CD14-positive monocyte (primary cell): ENCODE results near the gene EML4. TPM values are rescaled to one million over a fixed set of nuclear protein-coding genes. Genes with fewer than 3 reads are reported as not detected.
A peak's percentile ranks its signal among the peaks of the same experiment; 100 is the strongest.

Source experiments
- DNase-seq, 3 donors: peaks; one replicate each; pipeline ENCODE4 v3.0.0-alpha.2; 2011 to 2022
- H2AFZ ChIP-seq: 2 replicates; pipeline ENCODE4 v1.6.0; 2012; ENCODE audit warnings: mild to moderate bottlenecking, low read depth, low read length, inconsistent platforms; ENCODE audit not compliant: insufficient read depth, poor library complexity, severe bottlenecking
- H3K27ac ChIP-seq, 2 donors: 1 replicate in 1 of 2; 2 replicates in 1 of 2; pipeline ENCODE4 v1.5.1; 2012 to 2013; ENCODE audit warnings: low read length in 2 of 2, control low read depth in 1 of 2, inconsistent platforms in 1 of 2, low read depth in 1 of 2, mild to moderate bottlenecking in 1 of 2
- H3K27me3 ChIP-seq, 2 donors: one replicate each; pipeline versions ENCODE4 v1.6.0 to v1.6.1; 2011 to 2013; ENCODE audit warnings: low read length in 2 of 2; ENCODE audit not compliant: control insufficient read depth in 2 of 2, insufficient read depth in 2 of 2
- H3K36me3 ChIP-seq, 2 donors: replicated peaks in 1 of 2; 1 replicate in 1 of 2; 2 replicates in 1 of 2; pipeline versions ENCODE4 v1.5.1 to v1.6.1; 2012 to 2013; ENCODE audit warnings: low read length in 2 of 2, control low read depth in 1 of 2, inconsistent platforms in 1 of 2, mild to moderate bottlenecking in 1 of 2; ENCODE audit not compliant: insufficient read depth in 2 of 2, control insufficient read depth in 1 of 2
- H3K4me1 ChIP-seq, 2 donors: 1 replicate in 1 of 2; 2 replicates in 1 of 2; pipeline versions ENCODE4 v1.5.1 to v1.6.1; 2012 to 2013; ENCODE audit warnings: low read length in 2 of 2, control low read depth in 1 of 2, inconsistent platforms in 1 of 2, mild to moderate bottlenecking in 1 of 2, moderate library complexity in 1 of 2; ENCODE audit not compliant: insufficient read depth in 2 of 2, control insufficient read depth in 1 of 2
- H3K4me2 ChIP-seq: replicated peaks from 2 replicates; pipeline ENCODE3; 2012; ENCODE audit warnings: low read length, moderate library complexity, mild to moderate bottlenecking; ENCODE audit not compliant: poor library complexity, severe bottlenecking; ENCODE audit errors: extremely low read depth
- H3K4me3 ChIP-seq, 3 experiments: fragments of 200-600 bp in 1 of 3; sonication (generic) in 1 of 3; replicated peaks in 1 of 3; 1 replicate in 2 of 3; 2 replicates in 1 of 3; pipeline ENCODE4 v1.5.1; 2011 to 2013; ENCODE audit warnings: low read length in 3 of 3, mild to moderate bottlenecking in 3 of 3, control low read depth in 2 of 3, low read depth in 2 of 3, inconsistent platforms in 1 of 3, moderate library complexity in 1 of 3
- H3K79me2 ChIP-seq: 2 replicates; pipeline ENCODE4 v1.6.0; 2012; ENCODE audit warnings: mild to moderate bottlenecking, control low read depth, inconsistent platforms, low read length, moderate library complexity; ENCODE audit not compliant: insufficient read depth
- H3K9ac ChIP-seq: 2 replicates; pipeline ENCODE4 v1.6.0; 2017; ENCODE audit warnings: low read length, mild to moderate bottlenecking; ENCODE audit not compliant: insufficient read depth, poor library complexity, severe bottlenecking
- H3K9me3 ChIP-seq, 2 donors: replicated peaks in 1 of 2; 1 replicate in 1 of 2; 2 replicates in 1 of 2; pipeline versions ENCODE4 v1.5.1 to v1.6.1; 2012 to 2013; ENCODE audit warnings: low read length in 2 of 2, control low read depth in 1 of 2; ENCODE audit not compliant: control insufficient read depth in 1 of 2, insufficient read depth in 1 of 2
- H4K20me1 ChIP-seq: 2 replicates; pipeline ENCODE4 v1.6.0; 2012; ENCODE audit warnings: mild to moderate bottlenecking, low read length, control low read depth, moderate library complexity; ENCODE audit not compliant: insufficient read depth
- H3K27ac Mint-ChIP-seq, 7 donors: one replicate each; pipeline ENCODE4 v1.8.0; 2020; ENCODE audit warnings: mild to moderate bottlenecking in 7 of 7, mixed read lengths in 7 of 7, moderate library complexity in 6 of 7, inconsistent platforms in 2 of 7
- H3K27me3 Mint-ChIP-seq, 3 donors: one replicate each; pipeline ENCODE4 v1.8.0; 2021 to 2022; ENCODE audit warnings: low read depth in 3 of 3, mild to moderate bottlenecking in 3 of 3, mixed read lengths in 3 of 3, moderate library complexity in 3 of 3, inconsistent platforms in 1 of 3
- H3K36me3 Mint-ChIP-seq, 2 donors: one replicate each; pipeline ENCODE4 v1.8.0; 2020; ENCODE audit warnings: mixed read lengths in 2 of 2, inconsistent platforms in 1 of 2, mild to moderate bottlenecking in 1 of 2
- H3K4me1 Mint-ChIP-seq: one replicate; pipeline ENCODE4 v1.8.0; 2020; ENCODE audit warnings: mild to moderate bottlenecking, mixed read lengths
- H3K4me3 Mint-ChIP-seq, 2 donors: one replicate each; pipeline ENCODE4 v1.8.0; 2020; ENCODE audit warnings: mild to moderate bottlenecking in 2 of 2, mixed read lengths in 2 of 2, moderate library complexity in 1 of 2
- H3K9me3 Mint-ChIP-seq, 7 donors: one replicate each; pipeline ENCODE4 v1.8.0; 2020 to 2022; ENCODE audit warnings: mixed read lengths in 7 of 7, mild to moderate bottlenecking in 6 of 7, moderate library complexity in 6 of 7, inconsistent platforms in 2 of 7
- CTCF ChIP-seq: fragments of 200-600 bp; IDR thresholded peaks from one replicate; pipeline ENCODE4 v1.8.0; 2022; ENCODE audit warnings: antibody characterized with exemption, mild to moderate bottlenecking
- WGBS: methylation state at CpG from one replicate; pipeline ENCODE4 v1.1.5; 2013; ENCODE audit warnings: missing lambda C conversion rate; ENCODE audit not compliant: insufficient coverage; 5-methylcytosine and 5-hydroxymethylcytosine counted together
- intact Hi-C, 2 donors: fragments of 100-400 bp; cut with micrococcal nuclease; formaldehyde crosslinking; loops; one replicate each; pipeline versions ENCODE4 v1.15.0 to v1.15.1; 2023
- polyA plus RNA-seq, 3 donors: library from polyadenylated mRNA; depleted of rRNA in 1 of 3; unstranded in 2 of 3; stranded (reverse) in 1 of 3; fragments of 300-500 nt in 2 of 3; fragments of >200 nt in 1 of 3; fragmentation: Illumina TruSeq in 2 of 3; gene quantifications; 1 replicate in 2 of 3; 2 replicates in 1 of 3; pipeline ENCODE4 v1.2.3, GENCODE V29; 2012 to 2021

EML4 gene
- polyA plus RNA-seq, 3 donors: 11.5 to 24.3 (median 15.0) TPM

GRCh38 chr2:42137125-42137841, 31.9 kb upstream of the EML4 start:
- H3K4me3 Mint-ChIP-seq: no peak overlapping the region
- peaks cover 59% of the 10 kb centered on the region for H3K4me1 Mint-ChIP-seq
- H3K9ac ChIP-seq: no peak overlapping the region
- no peaks in the 10 kb centered on the region for H4K20me1 ChIP-seq
- peaks cover 2 to 10% of the 10 kb centered on the region in 2 donors for H3K27me3 ChIP-seq
- H3K27me3 Mint-ChIP-seq: peaks cover 12 to 28% (median 20%) of the 10 kb centered on the region in 3 donors
- no peaks in the 10 kb centered on the region for H3K79me2 ChIP-seq
- peaks cover 0 to 4% of the 10 kb centered on the region in 2 donors for H3K36me3 Mint-ChIP-seq
- no peak overlapping the region for H3K27ac ChIP-seq
- DNase-seq: no peak
- H3K4me1 ChIP-seq: peaks cover 54 to 59% of the 10 kb centered on the region in 2 donors
- intact Hi-C loops: no loop called here
- no peak overlapping the region for H2AFZ ChIP-seq
- WGBS: 100% methylated on average over 1 of the region's 5 CpGs
- H3K9me3 ChIP-seq: no peaks in the 10 kb centered on the region
- no peak overlapping the region for H3K4me2 ChIP-seq
- no peaks in the 10 kb centered on the region for H3K36me3 ChIP-seq
- H3K9me3 Mint-ChIP-seq: peaks cover 0 to 2% (median 0%) of the 10 kb centered on the region in 7 donors
- no peak overlapping the region for H3K4me3 ChIP-seq
- no peak for TF ChIP-seq CTCF
- H3K27ac Mint-ChIP-seq: peak overlapping the region in 2 of 7 donors; percentile 19 to 81

- DNase-seq: no peak
- H3K36me3 ChIP-seq: no peaks in the 10 kb centered on the region
- no peak for TF ChIP-seq CTCF
- no peaks in the 10 kb centered on the region for H3K9me3 ChIP-seq
- no peak overlapping the region for H3K4me2 ChIP-seq
- no peaks in the 10 kb centered on the region for H3K79me2 ChIP-seq
- H2AFZ ChIP-seq: no peak overlapping the region
- H3K27ac ChIP-seq: no peak overlapping the region
- H3K4me3 Mint-ChIP-seq: no peak overlapping the region
- peaks cover 0 to 2% (median 0%) of the 10 kb centered on the region in 7 donors for H3K9me3 Mint-ChIP-seq
- H3K4me3 ChIP-seq: no peak overlapping the region
- H3K27ac Mint-ChIP-seq: no peak overlapping the region
- 95% methylated on average over 4 of the region's 5 CpGs for WGBS
- H3K9ac ChIP-seq: no peak overlapping the region
- peaks cover 2 to 5% of the 10 kb centered on the region in 2 donors for H3K27me3 ChIP-seq
- H3K27me3 Mint-ChIP-seq: peaks cover 7 to 21% (median 14%) of the 10 kb centered on the region in 3 donors
- H4K20me1 ChIP-seq: no peaks in the 10 kb centered on the region
- peaks cover 47 to 54% of the 10 kb centered on the region in 2 donors for H3K4me1 ChIP-seq
- H3K36me3 Mint-ChIP-seq: peaks cover 0 to 4% of the 10 kb centered on the region in 2 donors
- intact Hi-C loops: no loop called here
- peaks cover 55% of the 10 kb centered on the region for H3K4me1 Mint-ChIP-seq
These were observed 30.8 kb upstream of the EML4 start for GRCh38 chr2:42138163-42139015.
